HK-2 (cell line): ENCODE results near the gene GLRB.
"Not testable (repeated sequence)": the region's sequence is repeated elsewhere in the genome, so short reads cannot be mapped to it uniquely, and the experiment has no call there.

Source experiments
- DNase-seq: peaks from one replicate; pipeline ENCODE4 v3.0.0-alpha.2; 2018; ENCODE audit not compliant: unreplicated experiment

GLRB gene

GRCh38 chr4:157128395-157128794, 52.4 kb downstream of the GLRB start:
- DNase-seq, result no peak

- no peak for DNase-seq
Observed at GRCh38 chr4:157141976-157142375, 66.0 kb downstream of the GLRB start.

- DNase-seq, result no peak
Observed at GRCh38 chr4:157143369-157143768, 67.4 kb downstream of the GLRB start.

GRCh38 chr4:157151711-157152110, 75.8 kb downstream of the GLRB start:
- DNase-seq, result no peak

GRCh38 chr4:157165935-157166610, 90.1 kb downstream of the GLRB start:
- DNase-seq, result no peak

- no peak for DNase-seq
Observed at GRCh38 chr4:157170321-157170720, 94.4 kb downstream of the GLRB start.

GRCh38 chr4:157172011-157172410, 96.1 kb downstream of the GLRB start:
- no peak for DNase-seq

GRCh38 chr4:157180268-157180667, 104.3 kb downstream of the GLRB start:
- not testable (repeated sequence) for DNase-seq

GRCh38 chr4:157184300-157184699, 108.3 kb downstream of the GLRB start:
- no peak for DNase-seq

GRCh38 chr4:157185363-157185762, 109.4 kb downstream of the GLRB start:
- DNase-seq, result no peak

- no peak for DNase-seq
Observed at GRCh38 chr4:157195374-157195773, 119.4 kb downstream of the GLRB start.

- no peak for DNase-seq
Observed at GRCh38 chr4:157196046-157196445, 120.1 kb downstream of the GLRB start.

- no peak for DNase-seq
Observed at GRCh38 chr4:157204634-157205244, 128.8 kb downstream of the GLRB start.

GRCh38 chr4:157217708-157218107, 141.8 kb downstream of the GLRB start:
- DNase-seq, result no peak

GRCh38 chr4:157219711-157220370, 143.9 kb downstream of the GLRB start:
- DNase-seq, result no peak

GRCh38 chr4:157220371-157220881, 144.5 kb downstream of the GLRB start, which contains the start of gene GRIA2:
Gene GRIA2 (plus strand): TSS chr4:157220728. CDS start chr4:157221043, 315 bp downstream.
- peak; percentile 75 for DNase-seq

GRCh38 chr4:157221426-157221894, 145.5 kb downstream of the GLRB start:
- DNase-seq, result no peak
